ENCODE data around the gene CATSPERZ.

Gene CATSPERZ

GRCh38 chr11:64263947-64264317, 36.2 kb upstream of the CATSPERZ start:
- DNase-seq (ENCODE audit: low read depth) = no peak

GRCh38 chr11:64264371-64264852, 35.7 kb upstream of the CATSPERZ start:
- no peak for DNase-seq (ENCODE audit: low read depth)

GRCh38 chr11:64265176-64266160, 34.7 kb upstream of the CATSPERZ start:
- DNase-seq (ENCODE audit: low read depth) = no peak

GRCh38 chr11:64266339-64266738, 33.8 kb upstream of the CATSPERZ start:
- no peak for DNase-seq (ENCODE audit: low read depth)

- no peak for DNase-seq (ENCODE audit: low read depth)
Measured at GRCh38 chr11:64267207-64267945, 32.8 kb upstream of the CATSPERZ start.

- no peak for DNase-seq (ENCODE audit: low read depth)
Measured at GRCh38 chr11:64268025-64268892, 31.9 kb upstream of the CATSPERZ start.

GRCh38 chr11:64268893-64269539, 31.1 kb upstream of the CATSPERZ start:
- no peak for DNase-seq (ENCODE audit: low read depth)

GRCh38 chr11:64269540-64270220, 30.5 kb upstream of the CATSPERZ start:
- peak; percentile 97 for DNase-seq (ENCODE audit: low read depth)

GRCh38 chr11:64275031-64275800, 24.9 kb upstream of the CATSPERZ start:
- no peak for DNase-seq (ENCODE audit: low read depth)

GRCh38 chr11:64275841-64276240, 24.3 kb upstream of the CATSPERZ start:
- DNase-seq (ENCODE audit: low read depth) = no peak

- no peak for DNase-seq (ENCODE audit: low read depth)
Measured at GRCh38 chr11:64276653-64277431, 23.3 kb upstream of the CATSPERZ start.

GRCh38 chr11:64278576-64279190, 21.5 kb upstream of the CATSPERZ start:
- DNase-seq (ENCODE audit: low read depth) = no peak

- no peak for DNase-seq (ENCODE audit: low read depth)
Measured at GRCh38 chr11:64281957-64282770, 18.0 kb upstream of the CATSPERZ start.

GRCh38 chr11:64283092-64283491, 17.1 kb upstream of the CATSPERZ start:
- DNase-seq (ENCODE audit: low read depth) = no peak

GRCh38 chr11:64284048-64284961, 15.9 kb upstream of the CATSPERZ start, which contains the start of gene BAD:
TSS of gene BAD (minus strand) at chr11:64284665. CDS start at chr11:64284368, 297 bp downstream.
- DNase-seq (ENCODE audit: low read depth) = peak; percentile 90
